Ramos (cell line): ENCODE data around the gene ANKS1B.

Experiments used
- in situ Hi-C: fragments of 300-500 bp; cut with MboI; formaldehyde crosslinking; loops from one replicate; pipeline ENCODE4 v1.14.3; 2022; ENCODE audit warnings: low sequenced_read_pairs; ENCODE audit not compliant: unreplicated experiment

The ANKS1B gene

DNA sequence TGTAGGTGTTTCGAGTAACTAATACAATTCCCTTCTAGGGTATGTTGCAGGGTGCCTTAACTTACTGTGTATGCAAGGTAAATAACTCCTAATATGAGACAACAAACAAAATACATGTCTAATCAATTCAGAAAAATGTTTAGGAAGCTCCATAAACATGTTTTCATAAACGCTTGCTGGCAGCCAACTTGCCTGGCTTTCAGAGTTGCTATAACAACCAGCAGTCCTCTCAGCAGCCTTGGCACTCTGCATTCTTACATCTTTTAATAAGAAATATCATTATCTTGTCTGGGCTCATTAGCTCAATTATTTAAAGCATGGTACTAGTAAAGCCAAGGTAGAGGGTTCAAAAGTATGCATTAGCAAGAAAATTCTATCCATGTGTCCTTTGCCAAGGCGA, 862.2 kb downstream of the ANKS1B start:
- in situ Hi-C loops = no loop called here

DNA sequence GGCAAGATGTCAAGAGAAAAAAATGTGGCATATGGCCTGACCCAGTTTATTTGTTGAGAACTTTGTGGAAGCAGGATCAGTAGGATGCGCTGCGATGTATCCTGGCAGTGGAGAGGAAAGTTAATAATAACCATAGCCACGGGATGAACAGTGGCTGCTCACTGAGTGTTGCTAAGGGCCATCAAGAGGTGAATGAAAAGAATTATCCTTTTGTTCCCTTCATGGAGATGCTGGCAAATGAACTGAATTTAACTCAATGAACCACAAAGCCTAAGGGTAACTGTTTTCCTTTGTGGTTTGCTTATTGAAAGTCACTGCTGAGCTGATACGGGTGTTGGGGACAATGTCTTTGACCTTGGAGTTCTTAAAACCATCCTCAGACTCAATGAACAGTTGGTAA, 863.2 kb downstream of the ANKS1B start:
- in situ Hi-C loops = no loop called here

DNA sequence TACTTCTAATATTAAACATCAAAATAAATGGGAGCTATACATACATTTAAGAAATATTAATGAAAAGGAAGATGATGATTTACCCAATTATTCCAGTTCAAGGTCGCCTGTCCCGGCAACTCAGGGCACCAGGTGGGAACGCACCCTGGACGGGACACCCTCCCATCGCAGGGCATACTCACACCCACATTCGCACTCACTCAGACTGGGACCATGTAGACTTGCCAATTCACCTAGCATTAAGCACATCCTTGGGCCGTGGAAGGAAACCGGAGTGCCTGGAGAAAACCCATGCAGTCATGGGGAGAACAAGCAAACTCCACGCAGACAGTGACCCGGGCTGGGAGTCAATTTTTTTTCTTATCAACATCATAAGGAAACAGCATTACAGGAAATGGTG, 864.8 kb downstream of the ANKS1B start:
- in situ Hi-C loops = no loop called here

GRCh38 chr12:99119449-99119848, 865.3 kb downstream of the ANKS1B start:
- in situ Hi-C loops = no loop called here

- in situ Hi-C loops = no loop called here
Measured at GRCh38 chr12:99111600-99111999, 873.1 kb downstream of the ANKS1B start.

- in situ Hi-C loops = no loop called here
Measured at GRCh38 chr12:99110868-99111267, 873.9 kb downstream of the ANKS1B start.

DNA sequence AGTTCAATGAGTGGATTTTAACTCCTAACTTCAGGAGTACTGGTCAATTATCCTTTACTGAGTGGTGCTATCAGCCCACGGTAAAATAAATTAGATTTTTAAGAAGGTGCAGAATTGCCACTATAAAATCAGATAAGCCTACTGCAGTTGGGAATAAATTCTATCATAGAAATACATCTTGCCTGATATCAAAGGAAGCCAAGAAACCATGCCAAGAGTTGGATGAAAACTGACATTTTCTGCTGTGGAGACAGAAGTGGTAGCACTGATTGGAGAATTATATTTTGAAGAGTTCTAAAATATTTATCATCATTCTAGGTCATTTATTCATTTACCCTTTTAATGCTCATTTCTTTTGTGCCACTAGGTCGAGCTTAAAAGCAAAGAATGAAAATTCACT, 874.5 kb downstream of the ANKS1B start:
- in situ Hi-C loops = no loop called here

GRCh38 chr12:99108924-99109323, 875.8 kb downstream of the ANKS1B start:
- in situ Hi-C loops = no loop called here

GRCh38 chr12:99099786-99100185, 885.0 kb downstream of the ANKS1B start:
- in situ Hi-C loops = no loop called here

GRCh38 chr12:99097171-99097570, 887.6 kb downstream of the ANKS1B start:
- in situ Hi-C loops = no loop called here

GRCh38 chr12:99093166-99093565, 891.6 kb downstream of the ANKS1B start:
- in situ Hi-C loops = no loop called here

DNA sequence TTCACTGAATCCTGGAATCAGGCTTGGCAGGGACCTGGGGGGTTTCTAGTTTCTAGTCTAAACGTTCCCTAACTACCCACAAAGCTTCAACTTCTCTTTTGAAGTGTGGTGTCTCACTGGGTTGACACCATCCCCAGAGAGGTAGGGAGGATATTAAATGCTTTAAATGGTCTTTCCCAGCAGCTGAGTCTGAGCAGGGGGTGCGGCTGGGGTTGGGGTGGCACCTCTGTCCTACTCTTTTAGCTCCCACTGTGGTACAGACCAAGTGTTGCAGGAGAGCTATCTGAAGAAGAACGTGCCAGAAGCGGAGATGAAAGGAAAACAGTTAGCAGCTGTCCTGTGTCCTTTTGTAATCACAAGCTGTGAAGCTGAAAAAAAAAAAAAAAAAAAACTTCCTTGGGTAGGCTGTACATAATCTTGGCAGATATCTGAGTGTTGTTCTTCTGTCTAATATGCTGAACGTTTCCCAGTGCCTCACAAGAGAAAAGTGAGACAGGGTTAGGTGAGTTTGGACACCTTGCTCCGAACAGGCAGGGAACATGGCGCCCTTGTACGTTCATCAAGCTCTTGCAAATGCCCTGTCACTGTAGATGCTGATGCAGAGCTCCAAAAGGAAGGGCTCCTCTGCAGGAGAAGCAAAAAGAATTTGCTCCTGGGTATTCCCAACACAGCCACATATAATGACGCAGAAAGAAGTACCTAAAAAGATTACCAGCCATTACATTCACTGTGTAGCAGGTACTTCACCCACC, 892.5 kb downstream of the ANKS1B start:
- in situ Hi-C loops = no loop called here

GRCh38 chr12:99087278-99087677, 897.5 kb downstream of the ANKS1B start:
- in situ Hi-C loops = no loop called here

DNA sequence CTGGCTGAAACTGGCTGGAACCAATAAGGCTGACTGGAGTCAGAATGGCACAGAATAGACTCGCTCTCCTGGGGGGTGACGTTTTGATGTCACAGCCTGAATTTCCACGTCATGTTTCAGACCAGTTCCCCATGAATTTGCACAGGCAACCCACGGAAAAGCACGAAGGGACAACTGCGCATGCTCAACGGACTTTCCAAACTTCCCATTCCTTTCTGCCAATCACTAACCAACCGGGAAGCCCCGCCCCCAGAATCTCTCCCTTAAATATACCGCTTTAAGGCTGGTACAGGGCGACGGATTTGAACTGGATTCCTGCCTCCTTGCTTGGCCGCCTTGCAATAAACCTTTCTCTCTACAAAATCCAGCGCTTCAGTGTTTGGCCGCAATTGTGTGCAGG, 904.9 kb downstream of the ANKS1B start:
- in situ Hi-C loops = no loop called here

GRCh38 chr12:99068993-99069747, 915.6 kb downstream of the ANKS1B start:
- in situ Hi-C loops = no loop called here

- in situ Hi-C loops = no loop called here
Measured at GRCh38 chr12:99067171-99067785, 917.5 kb downstream of the ANKS1B start.

DNA sequence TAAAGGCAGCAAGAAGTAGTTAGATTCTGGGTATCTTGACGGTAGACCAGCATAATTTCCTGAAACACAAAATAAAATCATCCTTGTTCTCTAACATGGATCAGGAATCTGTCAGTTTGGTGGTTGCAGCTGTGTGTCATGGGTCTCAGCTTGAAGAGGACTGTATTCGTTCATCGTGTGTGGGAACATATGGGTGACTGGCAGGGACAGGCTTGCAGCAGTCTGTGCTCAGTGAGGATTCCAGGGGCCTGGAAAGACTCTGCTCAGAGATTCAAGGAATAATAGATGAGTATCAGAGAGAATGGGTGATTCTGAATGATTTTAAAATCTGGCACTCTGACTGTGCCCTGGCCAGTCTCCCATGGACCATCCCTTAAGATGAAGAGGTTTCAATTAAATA, 918.0 kb downstream of the ANKS1B start:
- in situ Hi-C loops = no loop called here

DNA sequence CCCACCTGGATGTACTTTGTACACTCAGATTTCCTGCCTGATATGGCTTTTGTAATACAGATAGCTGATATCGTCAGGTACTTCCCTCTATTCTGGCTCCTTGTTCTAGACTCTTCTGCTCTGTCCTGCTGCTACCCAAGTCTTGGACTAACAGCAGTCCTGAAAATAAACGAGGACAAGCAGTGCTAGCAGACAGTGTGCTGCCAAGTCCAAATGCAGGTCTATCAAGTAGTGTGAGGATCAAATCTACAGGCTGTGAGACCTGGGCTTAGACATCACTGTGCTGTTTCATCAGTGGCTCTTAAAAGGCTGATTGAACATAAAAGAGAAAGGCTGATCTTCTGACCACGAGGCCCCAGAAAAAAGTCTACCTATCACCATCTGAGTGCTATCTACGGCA, 921.6 kb downstream of the ANKS1B start:
- in situ Hi-C loops = no loop called here

DNA sequence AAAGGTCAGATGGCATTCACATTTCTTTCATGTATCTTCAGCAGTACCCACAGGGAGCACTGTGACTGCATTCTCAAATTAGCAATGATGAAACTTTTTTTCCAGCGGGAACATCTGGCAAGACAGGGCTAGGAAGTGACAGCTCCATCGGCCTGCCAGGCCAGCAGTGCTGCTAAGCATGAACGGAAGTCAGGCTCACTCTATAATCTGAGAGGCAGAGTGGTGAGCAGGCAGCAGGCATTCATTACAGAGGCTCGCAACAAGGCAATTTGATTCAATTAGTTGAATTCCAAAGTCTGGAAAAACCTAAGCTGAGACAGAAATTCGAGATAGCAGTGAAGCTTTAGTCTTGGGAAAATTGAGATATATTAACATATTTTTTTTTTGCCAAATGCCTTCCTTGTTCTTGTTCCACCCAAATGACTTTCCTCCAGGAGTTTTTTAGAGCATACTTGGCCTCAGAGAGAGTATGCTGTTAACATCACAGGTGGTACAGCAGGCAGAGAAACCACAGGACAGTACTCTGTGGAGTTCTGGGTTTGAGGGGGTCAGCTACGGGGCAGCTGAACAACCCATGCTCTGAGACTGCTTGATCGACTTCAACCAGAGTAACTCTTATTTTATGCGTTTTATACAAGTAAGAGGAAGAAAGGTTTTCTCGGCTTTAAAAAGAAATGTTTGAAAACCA, 924.8 kb downstream of the ANKS1B start:
- in situ Hi-C loops = no loop called here

GRCh38 chr12:99057670-99058069, 927.1 kb downstream of the ANKS1B start:
- in situ Hi-C loops = no loop called here

DNA sequence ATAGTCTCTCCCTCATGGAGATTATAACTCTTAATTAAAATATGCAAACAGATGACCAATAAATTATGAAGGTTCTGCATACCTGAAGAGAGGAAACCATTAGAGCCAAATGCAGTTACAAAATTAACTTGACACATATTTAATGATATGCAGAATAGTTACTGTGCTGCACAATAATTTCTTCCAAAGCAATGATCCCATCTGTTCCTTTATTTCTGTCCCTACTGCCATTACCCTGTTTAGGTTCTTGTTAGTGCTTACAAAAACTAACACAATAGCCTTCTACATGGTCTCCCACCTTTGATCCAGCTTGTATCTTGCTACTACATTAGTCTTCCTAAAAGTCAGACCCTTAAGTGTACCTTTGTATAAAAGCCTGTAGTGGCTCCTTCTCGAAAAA, 928.5 kb downstream of the ANKS1B start:
- in situ Hi-C loops = no loop called here
